IMR-90 (cell line): ENCODE measurements around the gene ACOX3. TPM values are rescaled to one million over a fixed set of nuclear protein-coding genes. Genes with fewer than 3 reads are reported as not detected.

Experiments used
- ATAC-seq: fragments of 200-7000 bp; cut with Tn5 transposase; 2 replicates; pipeline ENCODE4 v1.9.1; 2020; ENCODE audit warnings: low read depth, mild to moderate bottlenecking, moderate library complexity
- BruUV-seq: library from RNA; stranded (reverse); fragments of 400-500 nt; replicated peaks from 2 replicates; lab custom pipeline; 2021; lab: Mats Ljungman, UMichigan
- CTCF ChIA-PET: fragments of 300-600 bp; formaldehyde crosslinking; extraction: SDS; loops from one replicate; lab custom pipeline; 2021; ENCODE audit warnings: antibody characterized with exemption; lab: Yijun Ruan, JAX
- POLR2A ChIA-PET: fragments of 300-600 bp; sonication (Branson Sonifier 250); formaldehyde crosslinking; loops from one replicate; lab custom pipeline; 2022; ENCODE audit warnings: antibody characterized with exemption; ENCODE audit not compliant: unreplicated experiment; lab: Charles Lee
- DNase-seq: peaks from one replicate; pipeline ENCODE4 v3.0.0; 2013
- H2AFZ ChIP-seq: replicated peaks from 2 replicates; pipeline ENCODE3; 2013; ENCODE audit warnings: low read length, mild to moderate bottlenecking; ENCODE audit not compliant: poor library complexity
- H2AK5ac ChIP-seq: 2 replicates; pipeline ENCODE4 v1.6.1; 2013; ENCODE audit warnings: low read depth, low read length, inconsistent platforms
- H2AK9ac ChIP-seq: replicated peaks from 2 replicates; pipeline ENCODE3; 2013; ENCODE audit warnings: mild to moderate bottlenecking, low read depth, low read length, moderate library complexity; ENCODE audit not compliant: poor library complexity
- H2BK120ac ChIP-seq: 2 replicates; pipeline ENCODE4 v1.6.1; 2013; ENCODE audit warnings: low read depth, low read length, inconsistent platforms
- H2BK15ac ChIP-seq: 3 replicates; pipeline ENCODE4 v1.6.1; 2013; ENCODE audit warnings: low read depth, low read length, inconsistent platforms
- H2BK20ac ChIP-seq: 2 replicates; pipeline ENCODE4 v1.6.1; 2013; ENCODE audit warnings: low read depth, mild to moderate bottlenecking, inconsistent platforms, low read length, moderate library complexity
- H2BK5ac ChIP-seq: 2 replicates; pipeline ENCODE4 v1.6.1; 2013; ENCODE audit warnings: mild to moderate bottlenecking, low read depth, low read length, inconsistent platforms; ENCODE audit not compliant: poor library complexity, severe bottlenecking
- H3K14ac ChIP-seq: replicated peaks from 2 replicates; pipeline ENCODE4 v1.6.1; 2013; ENCODE audit warnings: low read depth, low read length, inconsistent platforms
- H3K18ac ChIP-seq: 2 replicates; pipeline ENCODE4 v1.6.1; 2013; ENCODE audit warnings: low read depth, low read length, control low read depth
- H3K23ac ChIP-seq: 2 replicates; pipeline ENCODE4 v1.6.1; 2013; ENCODE audit warnings: low read depth, low read length, inconsistent platforms
- H3K27ac ChIP-seq: 2 replicates; pipeline ENCODE4 v1.5.1; 2013; ENCODE audit warnings: mild to moderate bottlenecking, control low read depth, low read length; ENCODE audit not compliant: insufficient read depth
- H3K27me3 ChIP-seq: 2 replicates; pipeline ENCODE4 v1.6.1; 2013; ENCODE audit warnings: low read length; ENCODE audit not compliant: control insufficient read depth, insufficient read depth
- H3K36me3 ChIP-seq: 2 replicates; pipeline ENCODE4 v1.6.1; 2013; ENCODE audit warnings: low read length, mixed read lengths; ENCODE audit not compliant: control insufficient read depth, insufficient read depth
- H3K4ac ChIP-seq: 2 replicates; pipeline ENCODE4 v1.6.1; 2013; ENCODE audit warnings: low read depth, low read length, inconsistent platforms
- H3K4me1 ChIP-seq: 2 replicates; pipeline ENCODE4 v1.6.1; 2013; ENCODE audit warnings: low read length, mixed read lengths; ENCODE audit not compliant: control insufficient read depth, insufficient read depth
- H3K4me2 ChIP-seq: 2 replicates; pipeline ENCODE4 v1.6.1; 2013; ENCODE audit warnings: low read depth, mild to moderate bottlenecking, control low read depth, low read length, moderate library complexity
- H3K4me3 ChIP-seq: 2 replicates; pipeline ENCODE4 v1.5.1; 2013; ENCODE audit warnings: low read depth, mild to moderate bottlenecking, control low read depth, low read length, moderate library complexity; ENCODE audit not compliant: insufficient read depth
- H3K56ac ChIP-seq: 2 replicates; pipeline ENCODE4 v1.6.1; 2013; ENCODE audit warnings: low read length, inconsistent platforms; ENCODE audit not compliant: insufficient read depth; ENCODE audit errors: extremely low read depth
- H3K79me1 ChIP-seq, 2 experiments: 2 replicates each; pipeline ENCODE4 v1.6.1; 2013; ENCODE audit warnings: low read length in 2 of 2, inconsistent platforms in 1 of 2, low read depth in 1 of 2
- H3K9ac ChIP-seq: 2 replicates; pipeline ENCODE4 v1.6.1; 2013; ENCODE audit warnings: low read depth, low read length, control low read depth
- H3K9me1 ChIP-seq: 2 replicates; pipeline ENCODE4 v1.6.1; 2013; ENCODE audit warnings: low read length, inconsistent platforms; ENCODE audit not compliant: insufficient read depth
- H3K9me3 ChIP-seq: 2 replicates; pipeline ENCODE4 v1.6.1; 2013; ENCODE audit warnings: low read length; ENCODE audit not compliant: control insufficient read depth, insufficient read depth
- H4K20me1 ChIP-seq: 2 replicates; pipeline ENCODE4 v1.6.1; 2013; ENCODE audit warnings: low read length, inconsistent platforms; ENCODE audit not compliant: insufficient read depth
- H4K5ac ChIP-seq: 2 replicates; pipeline ENCODE4 v1.6.1; 2013; ENCODE audit warnings: mild to moderate bottlenecking, low read depth, low read length, control low read depth
- H4K8ac ChIP-seq, 2 experiments: 2 replicates each; pipeline ENCODE4 v1.6.1; 2013; ENCODE audit warnings: low read depth in 2 of 2, low read length in 2 of 2, control low read depth in 1 of 2, inconsistent platforms in 1 of 2
- H4K91ac ChIP-seq: 2 replicates; pipeline ENCODE4 v1.6.1; 2013; ENCODE audit warnings: low read depth, low read length, inconsistent platforms; ENCODE audit not compliant: insufficient read depth
- RCOR1 ChIP-seq: IDR thresholded peaks from 2 replicates; pipeline ENCODE4 v1.6.1; 2012; ENCODE audit warnings: mild to moderate bottlenecking, low read length, improper control_type of control experiment; ENCODE audit not compliant: insufficient replicate concordance
- SMC3 ChIP-seq: fragments of 150-350 bp; IDR thresholded peaks from 2 replicates; pipeline ENCODE4 v1.6.1; 2016; ENCODE audit warnings: low read depth, mild to moderate bottlenecking, antibody characterized with exemption, low read length, moderate library complexity
- USF2 ChIP-seq: fragments of 150-350 bp; IDR thresholded peaks from 2 replicates; pipeline ENCODE4 v1.6.1; 2017; ENCODE audit warnings: mild to moderate bottlenecking, antibody characterized with exemption, low read length, low read depth
- WGBS, 2 experiments: methylation state at CpG; one replicate each; pipeline versions ENCODE4 v1.1.5 to v1.1.7; 2013; ENCODE audit warnings: missing lambda C conversion rate in 2 of 2; ENCODE audit not compliant: insufficient read length in 1 of 2; ENCODE audit errors: extremely low coverage in 2 of 2; 5-methylcytosine and 5-hydroxymethylcytosine counted together
- dilution Hi-C: fragments of 300-500 bp; cut with HindIII; formaldehyde crosslinking; loops from one replicate; pipeline ENCODE4 v1.14.3; 2018; ENCODE audit warnings: low sequenced_read_pairs; ENCODE audit not compliant: unreplicated experiment
- in situ Hi-C: fragments of 300-500 bp; cut with MboI; formaldehyde crosslinking; loops from 3 replicates; pipeline ENCODE4 v1.14.3; 2019; ENCODE audit warnings: low sequenced_read_pairs, inconsistent platforms, mixed read lengths
- intact Hi-C: fragments of 100-400 bp; cut with micrococcal nuclease; formaldehyde crosslinking; loops from 2 replicates; pipeline ENCODE4 v1.10.0; 2022
- polyA plus RNA-seq, 3 experiments: library from polyadenylated mRNA; depleted of rRNA; stranded (reverse); fragments of >200 nt; gene quantifications; 2 replicates each; pipeline ENCODE4 v1.2.3, GENCODE V29; 2012; ENCODE audit warnings: low replicate concordance in 1 of 3
- total RNA-seq: library from RNA; depleted of rRNA; stranded (reverse); fragments of >200 nt; gene quantifications from 2 replicates; pipeline ENCODE4 v1.2.3, GENCODE V29; 2012

The ACOX3 gene
- total and polyA plus RNA-seq, 2 of the 4 experiments (the other 2 are of a cell fraction), result 15.2 to 25.8 TPM

DNA sequence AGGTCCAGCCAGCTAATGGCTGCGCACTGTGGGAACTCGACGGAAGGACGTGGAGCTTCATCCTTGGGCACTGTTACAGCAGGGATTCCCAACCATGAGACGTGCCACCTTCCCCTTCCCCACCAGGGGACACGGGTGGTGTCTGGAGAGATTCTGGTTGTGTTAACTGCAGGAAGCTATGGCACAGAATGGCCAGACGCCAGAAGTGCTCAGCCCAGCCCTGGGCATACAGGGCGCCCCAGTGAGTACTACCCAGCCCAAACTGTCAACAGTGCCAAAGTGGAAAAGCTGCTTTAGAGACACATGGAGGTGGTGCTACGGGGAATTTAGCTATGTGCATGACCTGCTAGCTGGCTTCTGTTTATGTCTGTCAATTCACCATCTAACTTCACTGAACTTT is 32.8 kb downstream of the ACOX3 start:
- intact Hi-C loops (loop anchor here (1.0 kb wide), 1 partner anchor 165 kb away; no protein-coding TSS in a partner anchor), dilution Hi-C loops (no loop called here), in situ Hi-C loops (no loop called here)
- BruUV-seq, result no TSS peak
- TF ChIP-seq USF2, result no peak
- no peak for TF ChIP-seq RCOR1
- no peak for TF ChIP-seq SMC3
- H2BK5ac ChIP-seq, result no peak overlapping the region
- ATAC-seq, result no peak
- H3K27me3 ChIP-seq, result no peaks in the 10 kb centered on the region
- no peaks in the 10 kb centered on the region; the same call in 1 of the 2 replicates for H3K9me1 ChIP-seq
- no peak overlapping the region for H3K56ac ChIP-seq
- H2AK5ac ChIP-seq, result no peak overlapping the region
- no peak overlapping the region for H2BK20ac ChIP-seq
- WGBS, 2 experiments, result 100% methylated on average over 1 of the region's 9 CpGs; no CpG with 5 or more reads in 1 of the 2 experiments
- no peak overlapping the region for H4K91ac ChIP-seq
- H3K4me1 ChIP-seq, result no peaks in the 10 kb centered on the region
- H3K9ac ChIP-seq, result no peak overlapping the region
- no peak overlapping the region for H3K4me3 ChIP-seq
- ChIA-PET CTCF (interaction anchor here (1.6 to 2.3 kb wide), 2 partner anchors 166 to 231 kb away, joined by 6 to 8 read pairs; no protein-coding TSS in a partner anchor), POLR2A (no interaction called here)
- no peak overlapping the region for H3K18ac ChIP-seq
- no peak overlapping the region for H3K4me2 ChIP-seq
- H3K27ac ChIP-seq, result no peak overlapping the region
- H3K9me3 ChIP-seq, result no peaks in the 10 kb centered on the region
- no peak for DNase-seq
- no peaks in the 10 kb centered on the region for H3K79me1 ChIP-seq
- no peak overlapping the region for H2AK9ac ChIP-seq
- H2BK15ac ChIP-seq, result no peak overlapping the region
- H2AFZ ChIP-seq, result no peak overlapping the region
- H4K20me1 ChIP-seq, result no peaks in the 10 kb centered on the region
- H3K14ac ChIP-seq, result no peak overlapping the region
- no peak overlapping the region for H4K5ac ChIP-seq
- peaks cover 23% of the 10 kb centered on the region; the same call in 1 of the 2 replicates for H3K36me3 ChIP-seq
- H4K8ac ChIP-seq, result no peak overlapping the region
- no peak overlapping the region for H2BK120ac ChIP-seq
- H3K4ac ChIP-seq, result no peak overlapping the region
- H3K23ac ChIP-seq, result no peak overlapping the region
